PC-9 (cell line): ENCODE results near the gene TUBGCP2.

Experiments used
- CTCF ChIP-seq: fragments of 200-600 bp; sonication (generic); conservative IDR thresholded peaks from 2 replicates; pipeline ENCODE4 v1.6.1; 2017; ENCODE audit warnings: mixed run types, antibody characterized with exemption, mild to moderate bottlenecking, moderate library complexity
- EZH2 ChIP-seq: fragments of 200-600 bp; sonication (generic); IDR thresholded peaks from 2 replicates; pipeline ENCODE4 v1.8.0; 2017; ENCODE audit warnings: antibody characterized with exemption, low read depth

GRCh38 chr10:133309100-133309719 lies 538 bp upstream of the TUBGCP2 start:
- TF ChIP-seq CTCF, result no peak
- TF ChIP-seq EZH2, result no peak
